NCI-H1436 (cell line): ENCODE results near the gene TMEM107.

Source experiments
- DNase-seq: peaks from one replicate; lab custom pipeline; 2025; lab: John Stamatoyannopoulos, UW

The TMEM107 gene

DNA sequence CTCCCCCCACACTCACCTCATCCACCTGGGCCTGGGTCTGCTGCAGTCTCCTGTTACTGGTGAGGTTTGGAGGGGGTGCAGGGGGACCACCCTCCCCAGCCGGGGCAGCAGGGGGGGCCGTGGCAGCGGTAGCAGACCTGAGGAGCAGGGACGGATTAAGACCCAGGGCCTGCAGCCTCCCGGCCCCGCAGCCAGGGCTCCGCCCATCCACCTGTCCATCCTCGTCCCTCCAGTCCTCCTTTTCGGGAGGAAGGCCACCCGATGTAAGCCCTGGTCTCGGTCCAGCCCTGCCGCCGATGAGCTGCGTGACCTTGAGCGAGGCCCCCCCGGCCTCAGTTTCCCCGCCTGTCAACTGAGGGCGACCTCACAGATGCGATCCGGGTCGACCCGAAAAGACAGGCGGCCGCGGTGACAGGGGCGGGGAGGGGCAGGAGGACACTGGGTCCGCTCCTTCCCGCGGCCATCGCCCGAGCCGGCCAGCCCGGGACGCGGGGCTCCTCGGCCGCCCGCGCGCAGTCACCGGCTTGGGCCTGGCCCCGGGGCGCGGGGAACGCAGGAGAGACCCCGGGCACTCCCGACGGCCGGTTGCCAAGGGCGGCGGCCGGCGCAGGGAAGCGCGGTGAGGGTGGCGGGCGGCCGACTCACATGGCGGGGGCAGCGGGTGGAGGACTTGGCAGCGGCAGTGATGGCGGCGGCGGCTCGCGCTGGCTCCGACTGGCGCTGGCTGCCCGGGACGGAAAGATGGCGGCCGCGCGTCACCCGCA, 13.8 kb downstream of the TMEM107 start, which contains the start of gene VAMP2:
Gene VAMP2 (minus strand): TSS at position 716 of the 764 bp plus-strand sequence. CDS start 69 bp downstream, at position 647.
- peak; percentile 70 for DNase-seq

- DNase-seq, result no peak
These were observed 14.6 kb downstream of the TMEM107 start for GRCh38 chr17:8161289-8162232.

- DNase-seq, result no peak
These were observed 15.4 kb downstream of the TMEM107 start for GRCh38 chr17:8160741-8161221.

- DNase-seq, result no peak
These were observed 16.0 kb downstream of the TMEM107 start for GRCh38 chr17:8160224-8160577.

- no peak for DNase-seq
These were observed 16.5 kb downstream of the TMEM107 start for GRCh38 chr17:8159459-8160223.

- no peak for DNase-seq
These were observed 17.2 kb downstream of the TMEM107 start for GRCh38 chr17:8159032-8159400.

- peak; percentile 67 for DNase-seq
These were observed 17.7 kb downstream of the TMEM107 start for GRCh38 chr17:8158267-8159031.

DNA sequence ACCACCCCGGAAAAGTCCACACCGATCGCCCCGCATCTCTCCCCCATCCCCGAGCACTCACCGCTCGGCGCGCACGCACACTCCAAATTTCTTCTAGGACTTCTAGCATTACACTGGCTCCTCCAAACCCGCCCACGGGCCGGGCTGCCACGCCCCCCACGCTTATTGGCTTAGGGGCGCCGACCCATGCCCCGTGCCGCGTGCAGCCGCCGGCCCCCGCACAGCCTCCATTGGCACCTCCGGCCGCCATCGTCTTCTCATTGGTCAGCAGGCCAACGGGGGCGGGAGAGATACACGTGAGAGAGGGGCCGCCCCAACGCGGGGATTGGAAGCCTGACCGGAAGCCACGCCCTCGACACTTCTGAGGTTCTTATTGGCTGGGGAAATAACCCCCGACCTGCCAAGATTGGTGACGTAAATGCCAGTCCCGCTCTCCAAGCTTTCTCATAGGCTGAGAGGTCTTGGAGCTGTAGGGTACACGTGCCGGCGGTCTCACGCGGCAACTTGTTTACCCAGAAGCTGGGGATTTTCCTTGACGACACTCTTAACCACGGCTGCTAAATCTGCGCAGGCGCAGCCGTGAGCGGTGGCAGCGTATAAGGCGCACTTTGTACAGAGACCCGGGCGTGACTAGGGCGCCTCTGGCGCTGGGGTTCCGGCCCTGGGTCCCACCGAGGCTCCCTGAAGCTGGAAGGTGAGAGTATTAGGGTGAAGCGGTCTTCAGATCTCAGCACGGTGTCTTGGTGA, 19.8 kb downstream of the TMEM107 start:
- peak; percentile 100 for DNase-seq

DNA sequence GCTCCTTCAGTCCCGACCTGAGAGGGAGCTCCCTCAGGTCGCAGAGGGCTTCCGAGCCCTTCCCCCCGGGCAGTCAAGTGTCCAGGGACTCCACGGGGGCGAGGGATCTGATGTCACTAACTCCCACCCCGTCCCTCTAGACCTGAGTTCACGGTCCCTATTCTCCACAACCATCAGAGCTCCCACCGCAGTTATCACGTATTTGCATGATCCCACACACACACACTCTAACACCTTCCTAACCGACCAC, 20.3 kb downstream of the TMEM107 start:
- no peak for DNase-seq

DNA sequence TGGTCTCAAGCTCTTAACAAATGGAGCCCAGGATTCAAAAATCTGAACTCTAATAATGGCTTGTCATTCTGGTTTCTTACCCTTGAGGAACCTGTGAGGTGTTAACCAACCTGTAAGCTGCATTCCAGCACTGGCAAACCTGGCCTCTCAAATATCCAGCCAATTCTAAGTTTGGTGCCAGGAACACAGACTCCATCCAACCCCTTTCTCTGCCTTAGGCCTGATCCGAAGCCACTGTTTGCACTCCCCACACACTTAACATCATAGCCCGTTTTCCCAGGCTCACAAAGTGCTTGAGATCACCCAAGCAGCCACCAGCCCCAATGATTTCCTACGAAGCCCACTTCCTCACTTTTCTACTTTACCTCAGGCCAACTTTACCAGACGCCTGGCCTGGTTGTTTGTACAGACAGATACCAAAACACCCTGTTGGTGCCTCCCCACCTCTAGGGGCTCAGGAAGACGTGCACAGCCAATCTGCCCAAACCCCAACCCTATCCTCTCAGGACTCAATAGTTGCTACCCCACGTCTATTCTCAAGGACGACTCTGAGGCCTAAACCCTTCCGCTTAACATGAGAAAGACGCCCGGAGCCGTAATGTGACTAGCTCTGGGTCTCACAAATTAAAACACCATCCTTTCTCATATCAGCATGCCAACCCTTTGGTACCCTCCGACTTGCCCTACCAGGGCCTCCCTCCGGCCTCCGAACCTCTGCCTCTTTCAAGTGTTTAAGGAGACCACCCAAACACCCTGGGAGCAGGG, 20.8 kb downstream of the TMEM107 start:
- DNase-seq, result no peak

- no peak for DNase-seq
These were observed 21.5 kb downstream of the TMEM107 start for GRCh38 chr17:8154608-8155155.

GRCh38 chr17:8153957-8154607, 22.1 kb downstream of the TMEM107 start:
- peak; percentile 83 for DNase-seq

DNA sequence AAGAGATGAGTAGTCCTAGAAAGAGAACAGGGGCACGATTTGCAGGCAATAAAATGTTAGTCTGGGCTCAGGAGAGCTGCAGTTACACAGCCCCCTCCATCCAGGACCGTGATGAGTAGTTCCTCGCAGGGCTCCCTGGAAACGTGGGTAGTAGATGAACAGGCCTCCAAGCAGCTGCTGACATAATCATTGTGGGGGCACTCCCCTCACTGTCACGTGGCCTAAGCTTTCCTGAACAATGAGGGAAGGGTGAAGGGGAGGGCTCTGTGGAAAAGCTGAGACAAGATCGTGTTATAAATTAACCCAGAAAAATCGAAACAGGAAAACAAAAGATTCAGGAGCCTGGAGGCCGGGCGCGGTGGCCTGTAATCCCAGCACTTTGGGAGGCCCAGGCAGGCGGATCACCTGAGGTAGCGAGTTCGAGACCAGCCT, 22.6 kb downstream of the TMEM107 start:
- peak; percentile 58 for DNase-seq

DNA sequence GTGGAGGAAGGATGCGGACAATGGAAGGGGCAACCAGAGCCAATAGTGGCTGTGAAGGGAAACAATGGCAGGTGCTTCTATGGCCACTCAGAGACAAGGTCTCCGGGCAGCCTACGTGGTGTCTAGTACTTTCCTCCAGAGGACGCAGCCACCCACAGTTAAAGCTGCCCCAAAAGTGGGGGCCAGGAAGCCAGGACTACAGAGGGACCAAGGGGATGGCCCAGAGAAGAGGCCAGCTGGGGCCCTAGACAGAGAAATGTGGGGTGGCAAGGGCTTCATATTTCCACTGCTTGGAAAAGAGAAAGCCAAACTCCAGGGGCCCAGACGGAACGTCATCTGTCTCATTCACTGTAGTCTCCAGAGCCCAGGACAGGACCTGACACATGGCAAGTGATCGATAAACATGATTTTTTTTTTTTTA, 23.1 kb downstream of the TMEM107 start:
- no peak for DNase-seq

DNA sequence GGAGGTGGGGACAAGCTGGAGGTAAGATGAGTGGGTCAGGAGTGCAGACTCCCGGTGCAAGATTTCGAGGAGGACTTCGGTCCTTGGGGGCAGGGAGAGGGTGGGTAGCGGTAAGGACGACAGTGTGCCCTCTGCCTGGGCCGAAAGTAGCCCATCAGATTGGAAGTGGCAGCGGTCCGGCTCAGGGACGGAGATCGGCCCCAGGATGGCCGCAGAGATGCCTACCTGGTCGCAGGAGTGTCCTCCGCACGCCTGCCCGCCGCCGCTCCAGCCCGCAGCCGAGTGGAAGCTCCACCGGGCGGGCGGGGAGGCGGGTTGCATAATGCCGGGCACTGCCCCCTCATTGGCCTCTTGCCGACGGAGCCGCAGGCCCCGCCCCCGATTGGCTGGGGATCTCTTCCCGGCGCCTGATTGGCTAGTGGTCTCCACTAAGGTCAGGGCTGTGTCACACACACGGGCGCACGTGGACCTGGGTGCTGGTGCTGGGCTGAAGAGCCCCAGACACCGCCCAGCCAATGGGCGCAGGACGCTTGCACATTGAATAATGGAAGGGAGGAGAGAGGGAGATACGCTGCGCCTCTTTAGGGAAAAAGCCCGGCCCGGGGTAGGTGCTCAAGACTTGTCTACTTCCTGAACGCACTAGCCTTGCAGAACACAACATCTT, 23.9 kb downstream of the TMEM107 start, which contains the start of gene PER1:
Gene PER1 (minus strand): TSS at position 293 of the 664 bp plus-strand sequence. CDS start 1,698 bp downstream, outside the sequence.
- peak; percentile 91 for DNase-seq

DNA sequence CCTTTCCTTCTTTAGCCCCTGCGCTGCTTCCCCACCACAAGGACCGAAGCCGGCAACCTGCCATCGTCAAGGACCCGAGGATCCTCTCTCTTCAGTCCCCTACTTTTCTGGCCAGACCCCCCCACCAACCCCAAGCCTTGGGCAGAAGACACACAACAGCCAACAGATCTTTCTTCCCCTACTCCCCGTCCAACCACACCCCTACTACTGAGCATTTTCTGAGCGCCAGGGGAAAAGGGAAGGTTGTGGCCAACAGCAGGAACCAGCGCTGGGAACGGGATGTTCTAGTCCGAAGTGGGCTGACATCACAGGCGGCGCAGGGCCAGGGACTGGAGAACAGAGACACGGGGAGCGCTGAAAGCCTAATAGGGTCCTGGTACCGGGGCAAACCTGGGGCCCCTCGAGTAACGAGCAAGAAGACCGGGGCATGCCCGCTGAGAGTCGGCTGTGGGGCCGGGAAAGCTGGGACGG, 24.5 kb downstream of the TMEM107 start:
- DNase-seq, result no peak

- DNase-seq, result no peak
These were observed 25.0 kb downstream of the TMEM107 start for GRCh38 chr17:8151120-8151640.
